ENCODE data around the gene SPRR1B.
"Not testable (repeated sequence)": the region's sequence is repeated elsewhere in the genome, so short reads cannot be mapped to it uniquely, and the experiment has no call there.

Gene SPRR1B, protein sequence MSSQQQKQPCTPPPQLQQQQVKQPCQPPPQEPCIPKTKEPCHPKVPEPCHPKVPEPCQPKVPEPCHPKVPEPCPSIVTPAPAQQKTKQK

DNA sequence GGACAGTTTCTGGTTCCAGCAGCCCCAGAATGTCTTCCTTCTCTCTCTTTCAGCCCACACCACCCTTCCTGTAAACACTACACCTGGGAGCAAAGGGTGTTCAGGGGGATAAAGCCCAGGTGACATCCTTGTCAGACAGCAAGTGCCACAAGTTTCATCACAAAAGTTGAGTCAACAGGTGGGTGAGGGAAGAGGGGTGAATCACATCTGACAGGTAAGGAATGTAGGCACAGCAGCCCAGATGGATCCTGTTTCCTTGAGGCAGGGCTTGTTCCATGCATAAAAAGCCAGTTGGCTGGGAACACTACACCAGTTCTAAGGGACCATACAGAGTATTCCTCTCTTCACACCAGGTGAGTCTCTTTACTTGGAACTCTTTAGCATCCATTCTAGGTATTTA, at the start of gene SPRR1B:
Gene SPRR1B, plus strand, starts transcription at position 309 of the 400 bp plus-strand sequence. CDS start 1,143 bp downstream, outside the sequence.
- DNase-seq (ENCODE audit: low read depth in 3 of 3): no peak

DNA sequence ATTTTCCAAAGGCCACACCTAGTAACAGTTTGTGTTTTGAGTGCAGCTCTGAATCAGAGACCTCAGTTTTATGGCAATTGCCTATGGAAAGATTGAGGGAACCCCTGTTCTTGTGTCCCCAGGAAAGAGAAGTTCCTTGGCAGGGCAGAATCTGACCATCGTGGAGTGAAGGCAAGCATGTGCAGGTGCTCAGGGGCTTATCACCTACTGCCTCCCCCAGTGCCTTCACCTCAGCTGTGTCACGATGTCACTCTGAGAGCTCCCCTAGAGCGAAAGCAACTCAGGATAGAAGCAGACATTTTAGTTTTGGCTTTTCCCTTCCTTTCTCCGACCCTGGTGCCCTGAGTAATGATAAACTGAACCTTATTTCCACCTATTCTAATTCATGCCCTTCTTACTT, 48.9 kb upstream of the SPRR1B start:
- no peak for DNase-seq (ENCODE audit: low read depth in 3 of 3)

DNA sequence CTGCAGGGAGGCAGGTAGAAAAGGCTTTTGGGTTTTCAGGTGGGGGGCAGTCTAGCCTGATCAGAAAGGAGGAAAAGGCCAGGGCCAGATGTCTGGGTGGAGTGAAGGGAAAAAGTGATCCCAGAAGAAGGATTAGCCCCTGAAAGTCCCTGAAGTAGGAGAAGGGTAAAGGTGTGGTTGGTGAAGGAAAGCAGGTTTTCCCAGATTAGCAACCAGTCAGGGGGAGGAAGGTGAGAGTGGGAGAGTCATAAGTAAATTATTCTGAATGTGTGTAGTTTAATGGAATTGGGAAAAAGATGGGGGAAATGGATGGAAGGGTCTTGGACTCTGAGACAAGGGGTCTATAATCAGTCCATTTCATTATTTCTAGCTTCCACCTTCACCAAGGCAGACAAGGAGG, 47.8 kb upstream of the SPRR1B start:
- DNase-seq (ENCODE audit: low read depth in 3 of 3): no peak

DNA sequence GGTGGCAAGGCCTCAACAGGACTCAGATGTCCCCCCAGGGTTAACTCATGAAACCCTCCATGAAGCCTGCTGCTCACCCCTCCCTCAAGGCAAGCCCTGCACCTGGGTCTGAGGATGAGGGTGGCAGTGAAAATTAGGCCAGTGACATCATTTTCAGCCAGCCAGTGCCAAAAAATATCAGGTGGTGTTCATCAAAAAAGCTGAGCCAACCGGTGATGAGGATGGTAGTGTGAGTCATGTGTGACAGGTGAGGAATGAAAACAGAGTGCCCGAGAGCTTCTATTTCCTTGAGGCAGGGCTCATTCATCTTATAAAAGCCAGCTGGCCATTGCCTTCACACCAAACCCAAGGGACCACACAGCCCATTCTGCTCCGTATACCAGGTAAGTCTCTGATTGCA, 47.3 kb upstream of the SPRR1B start, which contains the start of gene SPRR1A:
Gene SPRR1A, plus strand, starts transcription at position 339 of the 400 bp plus-strand sequence. CDS start 1,150 bp downstream, outside the sequence.
- no peak for DNase-seq (ENCODE audit: low read depth in 3 of 3)

DNA sequence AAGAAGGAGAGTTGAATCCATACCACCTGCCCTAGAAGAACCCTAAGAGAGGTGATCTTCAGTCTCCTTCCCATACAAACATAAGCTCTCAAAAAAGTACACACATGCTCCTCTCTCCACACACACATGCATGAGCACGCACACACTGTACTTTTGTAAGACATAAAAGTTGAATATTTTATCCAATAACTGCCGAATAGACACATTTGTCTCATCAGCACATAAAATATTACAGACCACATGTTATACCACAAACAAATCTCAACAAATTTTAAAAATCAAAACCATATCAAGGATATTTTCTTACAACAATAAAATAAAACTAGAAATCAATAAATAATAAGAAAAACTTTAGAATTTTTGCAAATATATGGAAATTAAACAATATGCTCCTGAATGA, 44.4 kb upstream of the SPRR1B start:
- no peak for DNase-seq (ENCODE audit: low read depth in 3 of 3)

DNA sequence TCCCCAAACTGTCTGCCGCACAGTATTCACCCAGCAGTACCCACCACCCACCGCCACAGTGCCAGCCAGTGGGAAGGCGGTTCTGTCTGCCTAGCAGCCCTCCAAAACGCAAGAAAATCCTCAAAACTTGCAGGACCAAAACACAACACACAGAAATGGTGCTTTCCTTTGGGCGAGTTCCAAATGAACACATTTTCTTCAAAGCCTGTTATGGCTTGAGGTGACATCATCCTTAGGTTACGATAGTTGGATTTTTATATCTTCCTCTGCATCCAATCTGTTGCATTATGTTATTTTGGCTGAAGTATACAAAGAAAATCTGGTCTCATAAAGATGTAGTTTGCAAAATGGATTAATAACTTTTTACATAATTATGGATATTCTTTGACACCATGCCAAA, 37.8 kb upstream of the SPRR1B start:
- DNase-seq (ENCODE audit: low read depth in 3 of 3): no peak

DNA sequence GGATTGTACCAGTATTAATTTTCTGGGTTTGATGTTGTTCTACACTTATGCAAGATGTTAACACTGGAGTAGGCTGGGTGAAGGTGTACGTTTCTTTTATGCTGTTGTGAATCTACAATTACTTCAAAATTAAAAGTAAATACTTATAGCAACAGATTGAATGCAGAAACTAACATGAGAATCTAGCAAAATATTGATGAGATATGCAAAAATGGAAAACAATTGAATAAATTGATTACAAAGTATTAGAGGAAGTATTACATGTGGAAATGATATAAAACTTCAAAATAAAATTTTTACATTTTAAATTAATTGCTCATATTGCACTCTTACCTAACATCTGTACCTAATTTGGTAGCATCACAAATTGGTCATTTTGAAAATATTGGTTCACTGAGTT, 35.2 kb upstream of the SPRR1B start:
- no peak for DNase-seq (ENCODE audit: low read depth in 3 of 3)

DNA sequence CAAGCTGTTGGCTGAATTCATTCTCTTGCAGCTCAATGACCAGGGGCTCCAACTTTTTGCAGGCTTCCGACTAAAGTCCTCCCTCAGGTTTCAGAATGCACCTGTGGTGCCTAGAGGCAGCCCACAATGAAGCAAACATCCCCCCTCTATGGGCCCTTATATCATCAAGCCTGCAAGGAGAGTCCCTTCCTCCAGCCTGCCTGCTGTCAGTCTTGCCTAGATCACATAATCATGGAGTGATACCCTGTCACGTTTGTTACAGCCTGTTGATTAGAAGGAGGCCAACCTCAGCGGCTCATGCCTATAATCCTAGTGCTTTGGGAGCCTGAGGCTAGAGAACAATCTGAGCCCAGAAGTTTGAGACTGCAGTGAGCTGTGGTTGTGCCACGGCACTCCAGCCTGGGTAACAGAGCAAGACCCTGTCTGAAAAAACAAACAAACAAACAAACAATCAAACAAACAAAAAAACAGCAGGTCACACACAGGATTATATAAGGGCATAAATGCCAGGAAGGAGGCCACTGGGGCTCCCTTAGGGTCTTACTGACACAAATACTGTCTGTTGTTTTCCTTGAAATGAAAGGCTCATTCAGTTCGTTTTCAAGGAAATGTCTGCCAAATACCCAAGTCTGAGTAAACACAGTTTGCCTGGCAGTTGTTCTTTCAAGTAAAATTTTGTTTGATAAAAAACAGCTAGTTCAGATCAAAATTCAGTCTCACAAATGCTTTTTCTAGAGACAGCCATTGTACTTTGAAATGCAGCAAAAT, 34.2 kb upstream of the SPRR1B start:
- no peak for DNase-seq (ENCODE audit: low read depth in 3 of 3)

DNA sequence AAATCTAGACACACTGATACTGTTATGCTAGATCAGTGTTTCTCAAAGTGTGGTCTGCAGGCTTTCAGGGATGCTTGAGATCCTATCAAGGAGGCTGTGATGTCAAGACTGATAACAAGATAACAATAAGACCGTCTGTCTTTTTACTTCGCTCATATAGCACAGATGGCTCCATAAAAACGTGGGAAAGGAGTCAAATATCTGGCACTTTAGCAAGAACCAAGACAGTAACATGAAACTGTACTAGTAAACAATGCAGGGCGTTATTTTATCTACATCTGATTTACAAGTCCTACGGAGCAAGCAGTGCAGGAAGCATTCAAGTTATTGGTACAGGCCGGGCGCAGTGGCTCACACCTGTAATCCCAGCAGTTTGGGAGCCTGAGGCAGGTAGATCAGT, 33.1 kb upstream of the SPRR1B start:
- no peak for DNase-seq (ENCODE audit: low read depth in 3 of 3)

DNA sequence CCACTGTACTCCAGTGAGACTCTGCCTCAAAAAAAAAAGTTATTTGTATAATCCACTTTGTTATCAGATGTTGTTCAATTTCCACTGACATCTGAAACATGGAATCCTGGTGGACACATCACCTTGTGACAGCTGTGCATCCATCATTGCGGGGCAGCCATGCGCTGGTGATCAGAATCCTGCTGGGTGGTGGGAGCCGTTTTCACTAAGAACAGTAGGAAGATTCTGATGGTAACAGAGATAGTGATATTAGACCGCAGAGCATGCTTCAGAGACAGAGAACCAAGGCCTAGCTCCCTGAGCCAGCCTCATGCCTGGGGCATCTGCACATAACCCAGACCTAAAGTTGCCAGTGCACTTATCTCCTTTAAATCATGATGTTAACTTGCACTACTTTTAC, 32.5 kb upstream of the SPRR1B start:
- DNase-seq (ENCODE audit: low read depth in 3 of 3): no peak

DNA sequence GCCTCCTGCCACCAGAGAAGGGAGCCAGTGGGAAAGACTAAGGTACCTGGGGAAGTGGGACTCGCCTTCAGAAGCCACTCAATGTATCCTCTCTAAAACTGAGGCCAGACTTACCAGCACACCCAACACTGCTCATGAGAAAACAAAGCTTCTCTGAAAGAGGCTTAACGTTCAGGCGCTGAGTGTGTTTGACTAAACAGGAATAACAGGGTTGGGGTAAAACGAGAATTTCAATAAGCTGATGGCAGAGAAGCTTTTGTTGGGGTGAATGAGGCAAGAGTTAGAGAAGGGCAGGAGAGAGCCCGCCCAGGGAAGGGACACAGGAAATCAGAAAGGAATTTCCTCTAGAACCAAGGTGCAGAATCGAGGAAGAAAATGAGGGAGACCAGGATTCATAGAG, 31.2 kb upstream of the SPRR1B start:
- DNase-seq (ENCODE audit: low read depth in 3 of 3): no peak

DNA sequence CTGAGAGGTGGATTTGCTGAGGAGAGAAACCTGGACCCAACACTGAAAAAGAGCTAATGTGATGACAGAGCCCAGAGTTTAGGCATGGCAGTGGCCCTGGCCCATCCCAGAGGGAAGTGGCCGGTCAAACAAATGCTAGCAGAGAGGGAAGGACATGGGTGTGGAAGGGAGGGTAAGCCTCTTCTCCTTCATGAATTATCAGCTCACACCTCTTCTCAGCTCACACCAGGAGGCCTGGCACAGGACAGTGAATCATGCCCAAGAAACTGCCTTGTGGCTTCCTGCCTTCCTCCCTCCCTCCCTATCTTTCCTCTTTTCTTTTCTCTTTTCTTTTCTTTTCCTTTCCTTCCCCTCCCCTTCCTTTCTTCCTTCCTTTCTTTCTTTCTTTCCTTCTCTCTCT, 30.7 kb upstream of the SPRR1B start:
- DNase-seq (ENCODE audit: low read depth in 3 of 3): no peak

DNA sequence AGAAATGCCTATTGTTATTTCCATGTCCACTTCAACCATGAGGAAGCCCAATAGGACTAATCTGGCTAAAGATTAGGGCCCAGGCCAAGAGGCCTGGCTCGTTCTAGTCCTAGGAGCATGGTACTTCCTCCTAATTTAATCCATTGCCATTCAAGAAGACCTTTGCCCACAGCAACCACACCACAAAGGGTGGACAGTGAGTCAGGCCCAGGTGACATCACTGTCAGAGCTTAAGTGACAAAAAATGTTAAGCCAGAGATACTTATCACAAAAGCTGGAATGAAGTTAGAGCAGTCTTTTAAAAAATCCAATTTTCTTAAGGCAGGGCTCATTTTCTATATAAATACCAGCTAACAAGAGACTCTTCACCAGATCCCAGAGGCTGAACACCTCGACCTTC, 29.6 kb upstream of the SPRR1B start, which contains the start of gene SPRR3:
Gene SPRR3, plus strand, starts transcription at position 368 of the 400 bp plus-strand sequence. CDS start 1,272 bp downstream, outside the sequence.
- no peak for DNase-seq (ENCODE audit: low read depth in 3 of 3)

DNA sequence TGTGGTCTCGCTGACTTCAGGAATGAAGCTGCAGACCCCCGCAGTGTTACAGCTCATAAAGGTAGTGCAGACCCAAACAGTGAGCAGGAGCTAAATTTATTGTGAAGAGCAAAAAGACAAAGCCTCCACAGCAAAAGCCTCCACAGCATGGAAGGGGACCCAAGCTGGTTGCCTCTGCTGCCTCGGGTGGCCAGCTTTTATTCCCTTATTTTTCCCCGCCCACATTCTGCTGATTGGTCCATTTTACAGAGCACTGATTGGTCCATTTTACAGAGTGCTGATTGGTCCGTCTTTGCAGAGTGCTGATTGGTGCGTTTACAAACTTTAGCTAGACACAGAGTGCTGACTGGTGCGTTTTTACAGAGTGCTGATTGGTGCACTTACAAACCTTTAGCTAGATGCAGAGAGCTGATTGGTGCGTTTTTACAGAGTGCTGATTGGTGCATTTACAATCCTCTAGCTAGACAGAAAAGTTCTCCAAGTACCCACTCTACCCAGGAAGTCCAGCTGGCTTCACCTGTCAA, 19.7 kb upstream of the SPRR1B start:
- not testable (repeated sequence) for DNase-seq (ENCODE audit: low read depth in 3 of 3)

DNA sequence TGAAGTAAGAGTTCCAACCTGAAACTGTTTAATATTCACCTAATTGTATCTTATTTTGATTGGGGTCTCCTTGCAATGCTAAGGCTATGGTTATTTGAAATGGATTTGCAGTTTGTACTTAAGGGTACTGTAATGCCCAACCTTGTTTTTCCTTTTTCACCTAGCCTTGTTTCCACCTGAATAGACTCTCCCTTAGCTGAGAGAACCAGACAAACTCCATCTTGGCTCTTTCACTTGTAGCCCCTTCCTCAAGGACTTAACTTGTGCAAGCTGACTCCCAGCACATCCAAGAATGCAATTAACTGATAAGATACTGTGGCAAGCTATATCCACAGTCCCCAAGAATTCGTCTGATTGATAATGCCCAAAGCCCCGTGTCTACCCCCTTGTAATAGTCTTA, 9.2 kb upstream of the SPRR1B start:
- not testable (repeated sequence) for DNase-seq (ENCODE audit: low read depth in 3 of 3)

DNA sequence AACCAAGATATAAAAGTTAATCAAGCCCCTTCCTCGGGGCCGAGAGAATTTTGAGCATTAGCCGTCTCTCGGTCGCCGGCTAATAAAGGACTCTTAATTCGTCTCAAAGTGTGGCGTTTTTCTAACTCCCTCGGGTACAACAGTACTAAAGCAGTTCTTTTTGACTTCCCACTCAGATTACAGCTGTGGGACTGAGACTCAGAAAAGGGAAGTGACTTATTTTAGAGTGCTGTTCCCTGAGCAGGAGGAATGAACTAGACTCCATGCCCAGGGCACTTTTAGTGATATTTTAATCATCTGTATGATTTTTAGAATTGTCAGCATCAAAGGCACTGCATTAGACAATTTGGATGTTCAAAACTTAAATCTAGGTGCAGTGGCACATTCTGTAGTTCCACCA, 8.7 kb upstream of the SPRR1B start:
- DNase-seq (ENCODE audit: low read depth in 3 of 3): not testable (repeated sequence)

DNA sequence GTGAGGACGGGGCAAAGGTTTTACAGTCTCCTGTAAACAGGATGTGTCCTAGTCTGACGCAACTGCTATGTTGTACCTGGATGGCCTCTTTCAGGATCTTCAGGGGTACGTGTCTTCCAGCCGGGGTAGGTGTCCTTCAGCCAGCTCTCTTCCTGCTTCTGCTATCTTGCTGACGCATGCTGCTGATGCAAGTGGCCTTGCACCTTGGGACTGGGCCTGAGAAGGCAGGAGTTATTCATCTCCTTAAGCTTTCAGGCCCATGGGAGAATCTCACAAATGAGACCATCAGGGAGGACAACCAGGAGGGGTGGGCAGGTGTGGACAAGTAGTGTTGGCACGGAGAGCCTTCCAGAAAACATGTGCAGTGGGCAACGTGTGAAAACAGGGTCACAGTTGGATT, 7.9 kb upstream of the SPRR1B start:
- no peak for DNase-seq (ENCODE audit: low read depth in 3 of 3)

DNA sequence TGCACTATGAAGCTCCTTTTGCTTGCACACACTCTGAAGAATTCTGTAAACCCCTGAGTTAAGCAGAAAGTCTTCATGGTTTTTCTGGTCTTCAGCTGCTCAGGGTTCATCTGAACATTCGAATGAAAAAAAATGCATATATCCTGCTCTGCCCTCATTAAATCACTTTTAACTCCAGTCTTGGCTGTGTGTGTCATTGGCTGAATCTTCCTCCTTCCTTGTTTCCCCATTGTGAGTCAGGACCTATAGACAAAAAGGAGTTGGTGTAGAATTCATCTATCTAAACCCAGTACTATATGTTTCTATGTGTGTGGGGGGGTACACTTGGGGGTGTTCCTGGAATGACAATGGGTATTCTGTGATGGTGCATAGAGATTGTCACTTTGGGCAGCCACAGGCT, 6.6 kb upstream of the SPRR1B start:
- no peak for DNase-seq (ENCODE audit: low read depth in 3 of 3)

DNA sequence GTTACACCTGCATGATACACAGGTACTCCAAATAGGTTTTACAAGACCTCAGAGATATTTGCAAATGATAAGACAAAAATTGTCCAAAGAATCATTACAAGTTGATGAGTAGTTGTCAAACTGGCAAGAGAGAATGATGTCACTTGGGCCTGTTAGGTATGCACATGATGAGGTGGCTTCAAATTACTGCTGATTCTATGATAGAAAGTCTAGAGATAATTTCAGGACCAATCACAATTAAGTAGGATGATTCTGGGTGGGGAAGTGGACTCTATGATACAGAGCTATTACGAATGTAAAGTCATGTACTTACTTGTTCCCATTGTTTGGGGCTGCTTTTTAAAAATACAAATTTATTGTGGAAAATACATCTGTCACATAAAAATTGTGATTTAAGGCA, 5.2 kb upstream of the SPRR1B start:
- DNase-seq (ENCODE audit: low read depth in 3 of 3): no peak

DNA sequence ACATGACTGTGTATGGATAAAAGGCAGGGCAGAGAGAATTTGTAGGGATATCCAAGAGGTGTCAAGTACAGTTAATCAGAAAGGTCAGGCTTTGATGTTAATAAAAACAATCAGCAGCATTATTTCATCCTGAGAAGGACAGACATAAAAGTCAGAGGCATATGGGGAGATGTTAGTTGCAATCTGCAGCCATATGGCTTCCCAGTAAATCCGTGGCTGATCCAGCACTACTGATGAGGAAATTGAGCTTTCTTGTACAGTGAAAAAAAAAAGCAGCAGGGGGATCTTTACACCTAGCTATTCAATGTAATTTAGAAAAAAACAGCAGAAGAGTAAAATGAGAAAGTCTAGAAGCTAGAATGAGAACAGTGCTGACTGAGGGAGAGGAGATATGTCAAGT, 2.2 kb upstream of the SPRR1B start:
- DNase-seq (ENCODE audit: low read depth in 3 of 3): no peak

DNA sequence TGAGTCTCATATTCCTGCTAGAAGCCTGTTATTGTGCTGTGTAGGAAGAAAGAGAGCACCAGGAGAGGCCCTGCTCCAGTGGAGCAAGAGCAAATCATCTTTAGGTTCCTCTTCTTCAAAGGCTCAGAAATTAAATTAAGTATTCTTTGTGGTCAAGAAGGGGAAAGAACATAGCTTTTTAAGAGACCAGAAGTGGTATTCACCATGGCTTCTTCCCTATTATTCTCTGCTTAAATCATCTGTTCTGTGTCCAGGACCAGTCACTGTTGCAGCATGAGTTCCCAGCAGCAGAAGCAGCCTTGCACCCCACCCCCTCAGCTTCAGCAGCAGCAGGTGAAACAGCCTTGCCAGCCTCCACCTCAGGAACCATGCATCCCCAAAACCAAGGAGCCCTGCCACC, 1.1 kb downstream of the SPRR1B start:
- no peak for DNase-seq (ENCODE audit: low read depth in 3 of 3)

DNA sequence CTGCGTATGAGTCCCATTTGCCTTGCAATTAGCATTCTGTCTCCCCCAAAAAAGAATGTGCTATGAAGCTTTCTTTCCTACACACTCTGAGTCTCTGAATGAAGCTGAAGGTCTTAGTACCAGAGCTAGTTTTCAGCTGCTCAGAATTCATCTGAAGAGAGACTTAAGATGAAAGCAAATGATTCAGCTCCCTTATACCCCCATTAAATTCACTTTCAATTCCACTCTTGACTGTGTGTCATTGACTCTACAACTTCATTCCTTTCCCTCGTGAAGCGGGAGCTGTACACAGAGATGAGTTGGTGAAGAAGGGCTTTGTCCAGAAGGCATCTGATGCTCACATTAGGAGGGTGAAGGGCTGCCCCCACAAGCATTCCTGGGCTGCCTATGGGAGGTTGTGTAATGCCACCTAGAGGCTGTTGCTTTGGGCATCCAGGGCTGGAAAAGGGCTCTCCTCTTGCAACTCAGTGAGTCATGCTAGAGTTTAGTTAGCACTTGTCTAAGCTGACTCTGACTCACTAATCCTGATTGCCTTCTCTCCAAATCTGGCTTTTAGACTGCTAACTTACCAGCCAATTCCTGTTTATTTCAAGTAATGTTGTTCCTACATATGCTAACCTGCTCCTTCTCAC, 1.8 kb downstream of the SPRR1B start:
- DNase-seq (ENCODE audit: low read depth in 3 of 3): no peak

DNA sequence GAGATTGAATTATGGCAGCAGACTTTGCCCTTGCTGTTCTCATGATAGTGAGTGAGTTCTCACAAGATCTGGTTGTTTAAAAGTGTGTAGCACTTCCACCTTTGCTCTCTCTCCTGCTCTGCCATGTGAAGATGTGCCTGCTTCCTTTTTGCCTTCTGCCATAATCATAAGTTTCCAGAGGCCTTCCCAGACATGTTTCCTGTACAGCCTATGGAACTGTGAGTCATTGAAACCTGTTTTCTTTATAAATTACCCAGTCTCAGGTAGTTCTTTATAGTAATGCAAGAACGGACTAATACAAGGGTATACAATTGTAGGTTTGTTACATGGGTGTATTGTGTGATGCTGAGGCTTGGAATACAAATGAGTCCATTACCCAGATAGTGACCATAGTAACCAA, 4.2 kb downstream of the SPRR1B start:
- no peak for DNase-seq (ENCODE audit: low read depth in 3 of 3)

Measured in stimulated activated CD4-positive, alpha-beta T cell treated with anti-CD3 and anti-CD28 coated beads, TNF-alpha, amount 100 ng/mL, for 48 hours (primary cell).